ENCODE measurements around the gene CRTC1. TPM values are rescaled to one million over a fixed set of nuclear protein-coding genes. Genes with fewer than 3 reads are reported as not detected.

CRTC1 gene
- total RNA-seq, 4 donors from 2014 or later: 3.8 to 8.9 (median 6.3) TPM

GRCh38 chr19:18668744-18669523, 14.5 kb upstream of the CRTC1 start:
- no peaks in the 10 kb centered on the region for H3K9me3 ChIP-seq
- no peak for ATAC-seq
- peak overlapping the region in 3 of 4 donors; percentile 75 to 82 (median 82) for H3K27ac ChIP-seq
- H3K27me3 ChIP-seq: no peaks in the 10 kb centered on the region
- TF ChIP-seq POLR2AphosphoS5 (IDR thresholded peaks at IDR 0.05): no peak
- H3K36me3 ChIP-seq: peaks cover 0 to 59% of the 10 kb centered on the region in 2 donors
- H3K4me3 ChIP-seq: no peak overlapping the region
- H3K4me1 ChIP-seq: peaks cover 0 to 91% (median 38%) of the 10 kb centered on the region in 3 donors
- no CpG with 5 or more reads among the region's 58 CpGs for WGBS, 2 donors (ENCODE audit: low coverage in 1 of 2)

- no peak for ATAC-seq
- no peak overlapping the region for H3K4me3 ChIP-seq
- WGBS, 2 donors (ENCODE audit: low coverage in 1 of 2): 64% methylated on average over 3 of the region's 12 CpGs; no CpG with 5 or more reads in 1 of the 2 donors
- H3K4me1 ChIP-seq: peaks cover 0 to 91% (median 36%) of the 10 kb centered on the region in 3 donors
- peak overlapping the region in 3 of 4 donors; percentile 75 to 82 (median 82) for H3K27ac ChIP-seq
- peaks cover 0 to 55% of the 10 kb centered on the region in 2 donors for H3K36me3 ChIP-seq
- no peaks in the 10 kb centered on the region for H3K27me3 ChIP-seq
- TF ChIP-seq CTCF (IDR thresholded peaks at IDR 0.05) (no peak), POLR2AphosphoS5 (IDR thresholded peaks at IDR 0.05) (peak; percentile 15)
- no peaks in the 10 kb centered on the region for H3K9me3 ChIP-seq
Measured at GRCh38 chr19:18669524-18669817, 14.0 kb upstream of the CRTC1 start.

GRCh38 chr19:18669883-18670282, 13.6 kb upstream of the CRTC1 start:
- TF ChIP-seq EP300 (IDR thresholded peaks at IDR 0.05): no peak
- no peak for TF ChIP-seq POLR2AphosphoS5 (IDR thresholded peaks at IDR 0.05)
- TF ChIP-seq POLR2A (IDR thresholded peaks at IDR 0.05): no peak
- no peak for TF ChIP-seq CTCF (IDR thresholded peaks at IDR 0.05)
- WGBS, 2 donors (ENCODE audit: low coverage in 1 of 2): 82 to 100% methylated on average over 1 to 6 of the region's 11 CpGs
- H3K4me1 ChIP-seq: peaks cover 0 to 91% (median 36%) of the 10 kb centered on the region in 3 donors
- H3K9me3 ChIP-seq: no peaks in the 10 kb centered on the region
- peaks cover 0 to 51% of the 10 kb centered on the region in 2 donors for H3K36me3 ChIP-seq
- H3K27ac ChIP-seq: peak overlapping the region in 3 of 4 donors; percentile 75 to 82 (median 82)
- no peaks in the 10 kb centered on the region for H3K27me3 ChIP-seq
- ATAC-seq: no peak
- H3K4me3 ChIP-seq: no peak overlapping the region

- Histone ChIP-seq H3K36me3 (peaks cover 0 to 47% of the 10 kb centered on the region in 2 donors), H3K4me3 (no peak overlapping the region), H3K27ac (peak overlapping the region in 3 of 4 donors; percentile 75 to 82 (median 82)), H3K27me3 (no peaks in the 10 kb centered on the region), H3K4me1 (peaks cover 0 to 91% (median 36%) of the 10 kb centered on the region in 3 donors), H3K9me3 (no peaks in the 10 kb centered on the region)
- ATAC-seq: no peak
- 49 to 73% methylated on average over 4 to 9 of the region's 13 CpGs for WGBS, 2 donors (ENCODE audit: low coverage in 1 of 2)
- no peak for TF ChIP-seq POLR2AphosphoS5 (IDR thresholded peaks at IDR 0.05)
Measured at GRCh38 chr19:18670312-18670711, 13.2 kb upstream of the CRTC1 start.

GRCh38 chr19:18671303-18672043, 12.0 kb upstream of the CRTC1 start:
- Histone ChIP-seq H3K27ac (peak overlapping the region; percentile 7 to 82 (median 78)), H3K9me3 (no peaks in the 10 kb centered on the region), H3K4me3 (no peak overlapping the region), H3K27me3 (no peaks in the 10 kb centered on the region), H3K36me3 (peaks cover 0 to 35% of the 10 kb centered on the region in 2 donors), H3K4me1 (peaks cover 0 to 89% (median 27%) of the 10 kb centered on the region in 3 donors)
- no peak for ATAC-seq
- no peak for TF ChIP-seq EP300 (IDR thresholded peaks at IDR 0.05)
- peak; percentile 29 for TF ChIP-seq POLR2AphosphoS5 (IDR thresholded peaks at IDR 0.05)
- 28 to 83% methylated on average over 2 to 5 of the region's 35 CpGs for WGBS, 2 donors (ENCODE audit: low coverage in 1 of 2)

- Histone ChIP-seq H3K4me1 (peaks cover 0 to 89% (median 24%) of the 10 kb centered on the region in 3 donors), H3K9me3 (no peaks in the 10 kb centered on the region), H3K4me3 (peak overlapping the region in 1 of 2 donors; percentile 10), H3K36me3 (peaks cover 0 to 31% of the 10 kb centered on the region in 2 donors), H3K27me3 (no peaks in the 10 kb centered on the region), H3K27ac (peak overlapping the region in 3 of 4 donors; percentile 75 to 82 (median 82))
- no CpG with 5 or more reads among the region's 24 CpGs for WGBS, 2 donors (ENCODE audit: low coverage in 1 of 2)
- TF ChIP-seq CTCF (IDR thresholded peaks at IDR 0.05): no peak
- no peak for TF ChIP-seq POLR2A (IDR thresholded peaks at IDR 0.05)
- no peak for TF ChIP-seq POLR2AphosphoS5 (IDR thresholded peaks at IDR 0.05)
- no peak for TF ChIP-seq EP300 (IDR thresholded peaks at IDR 0.05)
- ATAC-seq: peak; percentile 15
Measured at GRCh38 chr19:18672044-18672451, 11.4 kb upstream of the CRTC1 start.

Data from gastroesophageal sphincter (tissue), 4 donors.